Colonic mucosa (tissue), 4 donors: ENCODE results near the gene APBB2. TPM values are rescaled to one million over a fixed set of nuclear protein-coding genes. Genes with fewer than 3 reads are reported as not detected.

Experiments used
- DNase-seq: peaks from one replicate; pipeline ENCODE4 v3.0.0-alpha.2; 2020
- H3K27ac ChIP-seq: fragments of 200-600 bp; one replicate; pipeline ENCODE4 v1.8.0; 2021
- H3K27me3 ChIP-seq: fragments of 200-600 bp; one replicate; pipeline ENCODE4 v1.8.0; 2021
- H3K36me3 ChIP-seq: fragments of 200-600 bp; one replicate; pipeline ENCODE4 v1.8.0; 2021
- H3K4me1 ChIP-seq: fragments of 200-600 bp; one replicate; pipeline ENCODE4 v1.8.0; 2021; ENCODE audit warnings: mild to moderate bottlenecking
- H3K4me3 ChIP-seq: fragments of 200-600 bp; one replicate; pipeline ENCODE4 v1.8.0; 2021
- H3K9ac ChIP-seq, 2 donors: one replicate each; pipeline ENCODE4 v1.7.0; 2013; ENCODE audit warnings: control low read depth in 2 of 2, low read depth in 2 of 2, low read length in 2 of 2
- H3K9me3 ChIP-seq: fragments of 200-600 bp; one replicate; pipeline ENCODE4 v1.8.0; 2021
- CTCF ChIP-seq: fragments of 200-600 bp; IDR thresholded peaks from one replicate; pipeline ENCODE4 v1.8.0; 2022; ENCODE audit warnings: antibody characterized with exemption, mild to moderate bottlenecking
- intact Hi-C: fragments of 100-400 bp; cut with DNase I; formaldehyde crosslinking; loops from one replicate; pipeline ENCODE4 v1.14.1; 2022
- total RNA-seq, 2 donors: library from RNA; stranded (reverse); fragmentation: NEBNext Ultra II Directional in 1 of 2; extraction: Animal tissue kit (Norgen Biotek cat#: 25700) in 1 of 2; gene quantifications; one replicate each; pipeline ENCODE4 v1.2.1, GENCODE V29; 2021
- donor health status: healthy.
- donor health status: DM: no; HTN: no; CAD: no.
- donor health status: DM: no; HTN: no; CAD: no.

The APBB2 gene
- total RNA-seq, 2 donors from 2014 or later: 22.8 to 27.5 TPM

GRCh38 chr4:41172786-41173185 is 41.6 kb downstream of the APBB2 start:
- H3K36me3 ChIP-seq: no peaks in the 10 kb centered on the region
- no peak for DNase-seq
- no peak overlapping the region for H3K9ac ChIP-seq
- no peaks in the 10 kb centered on the region for H3K9me3 ChIP-seq
- H3K27me3 ChIP-seq: no peaks in the 10 kb centered on the region
- no peak overlapping the region for H3K4me3 ChIP-seq
- intact Hi-C loops: no loop called here
- TF ChIP-seq CTCF: no peak
- H3K4me1 ChIP-seq: no peaks in the 10 kb centered on the region
- H3K27ac ChIP-seq: no peak overlapping the region

GRCh38 chr4:41169256-41169800 is 45.0 kb downstream of the APBB2 start:
- Histone ChIP-seq H3K27me3 (no peaks in the 10 kb centered on the region), H3K36me3 (no peaks in the 10 kb centered on the region), H3K9me3 (no peaks in the 10 kb centered on the region), H3K4me1 (no peaks in the 10 kb centered on the region), H3K27ac (no peak overlapping the region), H3K4me3 (no peak overlapping the region), H3K9ac (no peak overlapping the region)
- no peak for DNase-seq
- TF ChIP-seq CTCF: no peak
- intact Hi-C loops: no loop called here

GRCh38 chr4:41167191-41167590 is 47.2 kb downstream of the APBB2 start:
- TF ChIP-seq CTCF: no peak
- H3K9ac ChIP-seq: no peak overlapping the region
- H3K4me1 ChIP-seq: no peaks in the 10 kb centered on the region
- intact Hi-C loops: no loop called here
- H3K9me3 ChIP-seq: no peaks in the 10 kb centered on the region
- no peak overlapping the region for H3K27ac ChIP-seq
- no peaks in the 10 kb centered on the region for H3K27me3 ChIP-seq
- no peak for DNase-seq
- no peak overlapping the region for H3K4me3 ChIP-seq
- H3K36me3 ChIP-seq: no peaks in the 10 kb centered on the region

GRCh38 chr4:41164405-41164804 is 49.9 kb downstream of the APBB2 start:
- Histone ChIP-seq H3K4me1 (no peaks in the 10 kb centered on the region), H3K27me3 (no peaks in the 10 kb centered on the region), H3K36me3 (no peaks in the 10 kb centered on the region), H3K4me3 (no peak overlapping the region), H3K27ac (no peak overlapping the region), H3K9me3 (no peaks in the 10 kb centered on the region), H3K9ac (no peak overlapping the region)
- no peak for DNase-seq
- TF ChIP-seq CTCF: no peak
- intact Hi-C loops: no loop called here

GRCh38 chr4:41161355-41161754 is 53.0 kb downstream of the APBB2 start:
- H3K9ac ChIP-seq: no peak overlapping the region
- intact Hi-C loops: no loop called here
- no peak for DNase-seq

More at GRCh38 chr4:41161355-41161754, 53.0 kb downstream of the APBB2 start:
- TF ChIP-seq CTCF: no peak
- no peak overlapping the region for H3K27ac ChIP-seq
- H3K36me3 ChIP-seq: no peaks in the 10 kb centered on the region
- H3K9me3 ChIP-seq: no peaks in the 10 kb centered on the region
- no peaks in the 10 kb centered on the region for H3K4me1 ChIP-seq
- H3K27me3 ChIP-seq: no peaks in the 10 kb centered on the region
- H3K4me3 ChIP-seq: no peak overlapping the region
